Loucy (cell line): ENCODE data around the gene CHCHD5.

ENCODE experiments used
- H2AFZ ChIP-seq: fragments of 200-600 bp; sonication (generic); 2 replicates; pipeline ENCODE4 v1.6.0; 2016; ENCODE audit warnings: antibody characterized with exemption, mild to moderate bottlenecking, low read length, moderate library complexity
- H3F3A ChIP-seq: fragments of 200-600 bp; 2 replicates; pipeline ENCODE4 v1.6.0; 2016; ENCODE audit warnings: antibody characterized with exemption, low read depth, mild to moderate bottlenecking
- H3K27me3 ChIP-seq: fragments of 200-600 bp; sonication (generic); 2 replicates; pipeline ENCODE4 v1.6.1; 2014; ENCODE audit warnings: low read length, mild to moderate bottlenecking; ENCODE audit not compliant: insufficient read depth, poor library complexity, severe bottlenecking
- H3K36me3 ChIP-seq: fragments of 200-600 bp; sonication (generic); 2 replicates; pipeline ENCODE4 v1.6.1; 2016; ENCODE audit warnings: low read length; ENCODE audit not compliant: insufficient read depth
- H3K4me1 ChIP-seq: fragments of 200-600 bp; sonication (generic); 2 replicates; pipeline ENCODE4 v1.5.1; 2014; ENCODE audit warnings: low read length, mild to moderate bottlenecking; ENCODE audit not compliant: insufficient read depth, poor library complexity, severe bottlenecking
- H3K4me2 ChIP-seq: fragments of 200-600 bp; sonication (generic); 2 replicates; pipeline ENCODE4 v1.6.0; 2014; ENCODE audit warnings: antibody characterized with exemption, low read length, low read depth, mild to moderate bottlenecking; ENCODE audit not compliant: poor library complexity, severe bottlenecking
- H3K4me3 ChIP-seq: fragments of 200-600 bp; sonication (generic); 2 replicates; pipeline ENCODE4 v1.5.1; 2014; ENCODE audit warnings: low read length, mild to moderate bottlenecking, mixed read lengths; ENCODE audit not compliant: poor library complexity, severe bottlenecking
- H3K79me2 ChIP-seq: fragments of 200-600 bp; sonication (generic); 2 replicates; pipeline ENCODE4 v1.6.1; 2014; ENCODE audit warnings: low read length; ENCODE audit not compliant: insufficient read depth
- H3K9ac ChIP-seq: fragments of 200-600 bp; sonication (generic); 2 replicates; pipeline ENCODE4 v1.6.0; 2014; ENCODE audit warnings: mild to moderate bottlenecking, low read depth, low read length, moderate library complexity; ENCODE audit not compliant: poor library complexity, severe bottlenecking
- H3K9me2 ChIP-seq: fragments of 200-600 bp; sonication (generic); replicated peaks from 2 replicates; pipeline ENCODE4 v1.6.1; 2016; ENCODE audit warnings: low read depth, low read length, mixed read lengths
- H3K9me3 ChIP-seq: fragments of 200-600 bp; sonication (generic); 2 replicates; pipeline ENCODE4 v1.6.1; 2014; ENCODE audit warnings: mild to moderate bottlenecking, antibody characterized with exemption, low read length, low read depth; ENCODE audit not compliant: insufficient read depth
- H4K20me1 ChIP-seq: fragments of 200-600 bp; sonication (generic); 2 replicates; pipeline ENCODE4 v1.6.0; 2014; ENCODE audit warnings: antibody characterized with exemption, low read length, mild to moderate bottlenecking; ENCODE audit not compliant: insufficient read depth, poor library complexity, severe bottlenecking
- CTCF ChIP-seq: fragments of 200-600 bp; sonication (generic); conservative IDR thresholded peaks from 2 replicates; pipeline ENCODE4 v1.5.1; 2014; ENCODE audit warnings: mild to moderate bottlenecking, antibody characterized with exemption, low read length
- EZH2phosphoT487 ChIP-seq: fragments of 200-600 bp; IDR thresholded peaks from 2 replicates; pipeline ENCODE4 v1.6.1; 2018; ENCODE audit warnings: antibody characterized with exemption, mild to moderate bottlenecking, moderate library complexity, borderline replicate concordance

Gene CHCHD5

DNA sequence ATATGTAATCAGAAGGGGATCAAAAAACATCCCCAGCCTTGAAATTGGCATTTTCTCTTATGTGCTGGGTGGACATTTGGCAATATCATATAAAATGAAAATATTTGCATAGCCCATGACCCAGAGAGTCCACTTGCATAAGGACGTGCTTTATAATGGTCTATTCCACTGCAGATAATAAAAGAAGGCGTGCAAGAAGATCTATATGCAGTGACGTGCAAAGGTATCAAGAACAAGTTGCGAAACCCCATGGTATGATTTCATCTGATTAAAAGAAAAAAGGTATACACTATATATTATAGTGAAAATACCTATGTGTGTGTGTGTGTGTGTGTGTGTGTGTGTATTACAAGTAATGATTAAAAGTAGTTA is 52.9 kb downstream of the CHCHD5 start:
- no peak overlapping the region for H2AFZ ChIP-seq
- no peaks in the 10 kb centered on the region for H3F3A ChIP-seq
- no peaks in the 10 kb centered on the region for H3K9me3 ChIP-seq
- H3K9me2 ChIP-seq: no peaks in the 10 kb centered on the region
- no peak overlapping the region for H3K4me3 ChIP-seq
- H3K4me1 ChIP-seq: peaks cover 15% of the 10 kb centered on the region
- H3K9ac ChIP-seq: no peak overlapping the region
- no peak overlapping the region for H3K4me2 ChIP-seq
- TF ChIP-seq CTCF (no peak), EZH2phosphoT487 (no peak)
- H3K79me2 ChIP-seq: no peaks in the 10 kb centered on the region
- no peaks in the 10 kb centered on the region for H3K27me3 ChIP-seq
- no peaks in the 10 kb centered on the region for H4K20me1 ChIP-seq
- H3K36me3 ChIP-seq: no peaks in the 10 kb centered on the region
